Posterior vena cava (tissue), 2 donors: ENCODE results near the gene MYH11. TPM values are rescaled to one million over a fixed set of nuclear protein-coding genes. Genes with fewer than 3 reads are reported as not detected.
"Not testable (repeated sequence)": the region's sequence is repeated elsewhere in the genome, so short reads cannot be mapped to it uniquely, and the experiment has no call there.

Experiments
- DNase-seq: peaks from one replicate; pipeline ENCODE4 v3.0.0-alpha.2; 2020; ENCODE audit warnings: low spot score
- intact Hi-C, 2 donors: fragments of 100-400 bp; cut with DNase I; formaldehyde crosslinking; loops; one replicate each; pipeline versions ENCODE4 v1.14.1 to v1.14.2; 2022 to 2023
- total RNA-seq, 2 donors: library from RNA; stranded (reverse); fragmentation: NEBNext Ultra II Directional; extraction: Animal tissue kit (Norgen Biotek cat#: 25700); gene quantifications; one replicate each; pipeline ENCODE4 v1.2.1, GENCODE V29; 2021
- donor health status: DM: yes; HTN: yes; CAD: no.
- donor health status: DM: yes; HTN: yes; CAD: no.

Gene MYH11
- total RNA-seq, 2 donors from 2014 or later: 1,932 to 2,544 TPM

GRCh38 chr16:15665107-15665506 lies 191.7 kb downstream of the MYH11 start:
- DNase-seq: no peak
- intact Hi-C loops: no loop called here

- intact Hi-C loops: no loop called here
These were observed 196.6 kb downstream of the MYH11 start for GRCh38 chr16:15660203-15660601.

GRCh38 chr16:15658556-15658955 lies 198.3 kb downstream of the MYH11 start:
- intact Hi-C loops: no loop called here

More at GRCh38 chr16:15660203-15660601, 196.6 kb downstream of the MYH11 start:
- no peak for DNase-seq

GRCh38 chr16:15658149-15658548 lies 198.7 kb downstream of the MYH11 start:
- intact Hi-C loops: no loop called here
- no peak for DNase-seq

More at GRCh38 chr16:15658556-15658955, 198.3 kb downstream of the MYH11 start:
- DNase-seq: no peak

GRCh38 chr16:15655561-15655960 lies 201.3 kb downstream of the MYH11 start:
- DNase-seq, intact Hi-C loops: not testable (repeated sequence)

GRCh38 chr16:15654591-15654990 lies 202.2 kb downstream of the MYH11 start:
- intact Hi-C loops: no loop called here
- DNase-seq: no peak

GRCh38 chr16:15653227-15653626 lies 203.6 kb downstream of the MYH11 start:
- intact Hi-C loops: no loop called here
- no peak for DNase-seq

Other genes starting within 250 kb of the MYH11 start
- gene MARF1, start 213.9 kb downstream of the MYH11 start, total RNA-seq: 10 to 100 TPM; 58.3 to 60.6 TPM
- gene NDE1, start 206.8 kb downstream of the MYH11 start, total RNA-seq: 10 to 100 TPM; 32.3 to 38.1 TPM
- 10 to 100 TPM; 25.7 to 25.8 TPM for gene CEP20, start 31.6 kb upstream of the MYH11 start, total RNA-seq
- 10 to 100 TPM; 26.2 to 27.8 TPM for gene ABCC1, start 92.6 kb upstream of the MYH11 start, total RNA-seq